GM12878 (cell line): ENCODE data around the gene GABBR2. TPM values are rescaled to one million over a fixed set of nuclear protein-coding genes. Genes with fewer than 3 reads are reported as not detected.

Experiments
- BCLAF1 ChIP-seq: fragments of 450-650 bp; IDR thresholded peaks from 2 replicates; pipeline ENCODE4 v1.6.1; 2017; ENCODE audit warnings: antibody characterized with exemption, mild to moderate bottlenecking, moderate library complexity
- NBN ChIP-seq: fragments of 450-650 bp; IDR thresholded peaks from 2 replicates; pipeline ENCODE4 v1.6.1; 2016
- SMARCA5 ChIP-seq: fragments of 450-650 bp; IDR thresholded peaks from 2 replicates; pipeline ENCODE4 v1.6.1; 2017; ENCODE audit warnings: mild to moderate bottlenecking
- SREBF2 ChIP-seq: IDR thresholded peaks from 2 replicates; pipeline ENCODE4 v1.6.1; 2012; ENCODE audit warnings: mild to moderate bottlenecking, low read length
- ZNF217 ChIP-seq: fragments of 450-650 bp; IDR thresholded peaks from 2 replicates; pipeline ENCODE4 v1.6.1; 2017; ENCODE audit warnings: antibody characterized with exemption, mild to moderate bottlenecking
- polyA plus RNA-seq, 11 experiments: library from polyadenylated mRNA; depleted of rRNA in 4 of 11; unstranded in 6 of 11; stranded (reverse) in 5 of 11; fragments of >200 nt; fragmentation: Nextera tagmentation in 4 of 11; fragmentation: Illumina TruSeq in 1 of 11; extraction: Ambion mirVana in 4 of 11; extraction: Trizol in 1 of 11; gene quantifications; 1 replicate in 1 of 11; 2 replicates in 10 of 11; pipeline versions ENCODE4 v1.2.1 to v1.2.3, GENCODE V29; 2011 to 2016; ENCODE audit warnings: inconsistent platforms in 2 of 11, missing spikeins in 2 of 11, low read depth in 1 of 11
- total RNA-seq, 4 experiments: library from RNA; depleted of rRNA in 3 of 4; stranded (reverse); fragments of >200 nt in 3 of 4; fragmentation: Illumina TruSeq in 1 of 4; extraction: Trizol in 1 of 4; gene quantifications; 2 replicates each; pipeline versions ENCODE4 v1.2.1 to v1.2.3, GENCODE V29; 2013 to 2021
- TF ChIP-seq, protein P1 (sequence below): fragments of 450-650 bp; IDR thresholded peaks from 2 replicates; pipeline ENCODE4 v1.6.1; 2018; ENCODE audit warnings: mild to moderate bottlenecking, low read depth, moderate library complexity; ENCODE audit not compliant: partially characterized antibody
- TF ChIP-seq, protein P2 (sequence below): fragments of 450-650 bp; IDR thresholded peaks from 2 replicates; pipeline ENCODE4 v1.6.1; 2017; ENCODE audit warnings: mild to moderate bottlenecking, moderate library complexity
- TF ChIP-seq, protein P3 (sequence below): IDR thresholded peaks from 2 replicates; pipeline ENCODE4 v1.6.1; 2011; ENCODE audit warnings: mild to moderate bottlenecking, low read depth, low read length, moderate library complexity; ENCODE audit not compliant: insufficient replicate concordance

The GABBR2 gene
- total and polyA plus RNA-seq, 10 of the 15 experiments (the other 5 are each of a cell fraction or from before 2014, with no cell fraction given) = 0.02 to 2.2 (median 0.06) TPM; not detected in 2

- TF ChIP-seq BCLAF1 (no peak), ZNF217 (no peak), NBN (no peak), SMARCA5 (no peak), SREBF2 (no peak)
- TF ChIP-seq, protein P1, sequence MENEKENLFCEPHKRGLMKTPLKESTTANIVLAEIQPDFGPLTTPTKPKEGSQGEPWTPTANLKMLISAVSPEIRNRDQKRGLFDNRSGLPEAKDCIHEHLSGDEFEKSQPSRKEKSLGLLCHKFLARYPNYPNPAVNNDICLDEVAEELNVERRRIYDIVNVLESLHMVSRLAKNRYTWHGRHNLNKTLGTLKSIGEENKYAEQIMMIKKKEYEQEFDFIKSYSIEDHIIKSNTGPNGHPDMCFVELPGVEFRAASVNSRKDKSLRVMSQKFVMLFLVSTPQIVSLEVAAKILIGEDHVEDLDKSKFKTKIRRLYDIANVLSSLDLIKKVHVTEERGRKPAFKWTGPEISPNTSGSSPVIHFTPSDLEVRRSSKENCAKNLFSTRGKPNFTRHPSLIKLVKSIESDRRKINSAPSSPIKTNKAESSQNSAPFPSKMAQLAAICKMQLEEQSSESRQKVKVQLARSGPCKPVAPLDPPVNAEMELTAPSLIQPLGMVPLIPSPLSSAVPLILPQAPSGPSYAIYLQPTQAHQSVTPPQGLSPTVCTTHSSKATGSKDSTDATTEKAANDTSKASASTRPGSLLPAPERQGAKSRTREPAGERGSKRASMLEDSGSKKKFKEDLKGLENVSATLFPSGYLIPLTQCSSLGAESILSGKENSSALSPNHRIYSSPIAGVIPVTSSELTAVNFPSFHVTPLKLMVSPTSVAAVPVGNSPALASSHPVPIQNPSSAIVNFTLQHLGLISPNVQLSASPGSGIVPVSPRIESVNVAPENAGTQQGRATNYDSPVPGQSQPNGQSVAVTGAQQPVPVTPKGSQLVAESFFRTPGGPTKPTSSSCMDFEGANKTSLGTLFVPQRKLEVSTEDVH = no peak
- TF ChIP-seq, protein P2, sequence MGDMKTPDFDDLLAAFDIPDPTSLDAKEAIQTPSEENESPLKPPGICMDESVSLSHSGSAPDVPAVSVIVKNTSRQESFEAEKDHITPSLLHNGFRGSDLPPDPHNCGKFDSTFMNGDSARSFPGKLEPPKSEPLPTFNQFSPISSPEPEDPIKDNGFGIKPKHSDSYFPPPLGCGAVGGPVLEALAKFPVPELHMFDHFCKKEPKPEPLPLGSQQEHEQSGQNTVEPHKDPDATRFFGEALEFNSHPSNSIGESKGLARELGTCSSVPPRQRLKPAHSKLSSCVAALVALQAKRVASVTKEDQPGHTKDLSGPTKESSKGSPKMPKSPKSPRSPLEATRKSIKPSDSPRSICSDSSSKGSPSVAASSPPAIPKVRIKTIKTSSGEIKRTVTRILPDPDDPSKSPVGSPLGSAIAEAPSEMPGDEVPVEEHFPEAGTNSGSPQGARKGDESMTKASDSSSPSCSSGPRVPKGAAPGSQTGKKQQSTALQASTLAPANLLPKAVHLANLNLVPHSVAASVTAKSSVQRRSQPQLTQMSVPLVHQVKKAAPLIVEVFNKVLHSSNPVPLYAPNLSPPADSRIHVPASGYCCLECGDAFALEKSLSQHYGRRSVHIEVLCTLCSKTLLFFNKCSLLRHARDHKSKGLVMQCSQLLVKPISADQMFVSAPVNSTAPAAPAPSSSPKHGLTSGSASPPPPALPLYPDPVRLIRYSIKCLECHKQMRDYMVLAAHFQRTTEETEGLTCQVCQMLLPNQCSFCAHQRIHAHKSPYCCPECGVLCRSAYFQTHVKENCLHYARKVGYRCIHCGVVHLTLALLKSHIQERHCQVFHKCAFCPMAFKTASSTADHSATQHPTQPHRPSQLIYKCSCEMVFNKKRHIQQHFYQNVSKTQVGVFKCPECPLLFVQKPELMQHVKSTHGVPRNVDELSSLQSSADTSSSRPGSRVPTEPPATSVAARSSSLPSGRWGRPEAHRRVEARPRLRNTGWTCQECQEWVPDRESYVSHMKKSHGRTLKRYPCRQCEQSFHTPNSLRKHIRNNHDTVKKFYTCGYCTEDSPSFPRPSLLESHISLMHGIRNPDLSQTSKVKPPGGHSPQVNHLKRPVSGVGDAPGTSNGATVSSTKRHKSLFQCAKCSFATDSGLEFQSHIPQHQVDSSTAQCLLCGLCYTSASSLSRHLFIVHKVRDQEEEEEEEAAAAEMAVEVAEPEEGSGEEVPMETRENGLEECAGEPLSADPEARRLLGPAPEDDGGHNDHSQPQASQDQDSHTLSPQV = no peak
- TF ChIP-seq, protein P3, sequence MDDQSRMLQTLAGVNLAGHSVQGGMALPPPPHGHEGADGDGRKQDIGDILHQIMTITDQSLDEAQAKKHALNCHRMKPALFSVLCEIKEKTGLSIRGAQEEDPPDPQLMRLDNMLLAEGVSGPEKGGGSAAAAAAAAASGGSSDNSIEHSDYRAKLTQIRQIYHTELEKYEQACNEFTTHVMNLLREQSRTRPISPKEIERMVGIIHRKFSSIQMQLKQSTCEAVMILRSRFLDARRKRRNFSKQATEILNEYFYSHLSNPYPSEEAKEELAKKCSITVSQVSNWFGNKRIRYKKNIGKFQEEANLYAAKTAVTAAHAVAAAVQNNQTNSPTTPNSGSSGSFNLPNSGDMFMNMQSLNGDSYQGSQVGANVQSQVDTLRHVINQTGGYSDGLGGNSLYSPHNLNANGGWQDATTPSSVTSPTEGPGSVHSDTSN = no peak
Measured at GRCh38 chr9:98573749-98574278, 134.9 kb downstream of the GABBR2 start (continued).
